ENCODE results near the gene APOOL. TPM values are rescaled to one million over a fixed set of nuclear protein-coding genes. Genes with fewer than 3 reads are reported as not detected.

APOOL gene
- total and polyA plus RNA-seq, 9 of the 15 experiments (the other 6 are each of a cell fraction or from before 2014, with no cell fraction given), result 4.6 to 20.5 (median 10.2) TPM

GRCh38 chrX:85003655-85004244 lies at the start of gene APOOL (continued):
- no peak for TF ChIP-seq ZBTB11 (CRISPR knock-in tag; IDR thresholded peaks at IDR 0.05)
- TF ChIP-seq IRF1 (CRISPR knock-in tag; IDR thresholded peaks at IDR 0.05; ENCODE audit: borderline replicate concordance), result no peak
- peak; percentile 96 for TF ChIP-seq MTA3 (IDR thresholded peaks at IDR 0.05; ENCODE audit: borderline replicate concordance)
- TF ChIP-seq THRAP3 (IDR thresholded peaks at IDR 0.05; ENCODE audit: borderline replicate concordance), result no peak
- no peak for TF ChIP-seq FIP1L1 (IDR thresholded peaks at IDR 0.05; ENCODE audit: low read depth, low read length, poor library complexity, severe bottlenecking)
- no peak for TF ChIP-seq ZNF140 (CRISPR knock-in tag; IDR thresholded peaks at IDR 0.05)
- TF ChIP-seq EZH2 (IDR thresholded peaks at IDR 0.05; ENCODE audit: borderline replicate concordance, low read depth, low read length), result no peak
- no peak for TF ChIP-seq ATF6 (CRISPR knock-in tag; IDR thresholded peaks at IDR 0.05)
- no peak for TF ChIP-seq ZNF121 (CRISPR knock-in tag; conservative IDR thresholded peaks at IDR 0.05)
- TF ChIP-seq VEZF1 (CRISPR knock-in tag; IDR thresholded peaks at IDR 0.05), result no peak
- no peak for TF ChIP-seq RBM15 (IDR thresholded peaks at IDR 0.05; ENCODE audit: insufficient read depth, low read length)
- TF ChIP-seq HDAC6 (IDR thresholded peaks at IDR 0.05; ENCODE audit: low read depth, low read length), result no peak
- TF ChIP-seq FOXO4 (CRISPR knock-in tag; IDR thresholded peaks at IDR 0.05), result no peak
- no peak for TF ChIP-seq ARID3B (CRISPR knock-in tag; IDR thresholded peaks at IDR 0.05; ENCODE audit: borderline replicate concordance)
- TF ChIP-seq ETV5 (CRISPR knock-in tag; IDR thresholded peaks at IDR 0.05; ENCODE audit: low read depth), result no peak
